A673 (cell line): ENCODE data around the gene FGF6. TPM values are rescaled to one million over a fixed set of nuclear protein-coding genes. Genes with fewer than 3 reads are reported as not detected.

Source experiments
- BruUV-seq: library from RNA; stranded (reverse); fragments of 400-500 nt; replicated peaks from 2 replicates; lab custom pipeline; 2021; lab: Mats Ljungman, UMichigan
- CTCF ChIA-PET: fragments of 300-600 bp; sonication (Branson Sonifier 250); formaldehyde crosslinking; loops from one replicate; lab custom pipeline; 2022; ENCODE audit warnings: antibody characterized with exemption; lab: Charles Lee
- POLR2A ChIA-PET: fragments of 300-600 bp; sonication (Branson Sonifier 250); formaldehyde crosslinking; loops from one replicate; lab custom pipeline; 2022; ENCODE audit warnings: antibody characterized with exemption; ENCODE audit not compliant: low non-redundant PET; lab: Charles Lee
- DNase-seq: peaks from one replicate; pipeline ENCODE4 v3.0.0-alpha.2; 2015; ENCODE audit warnings: low spot score
- H3K27ac ChIP-seq: fragments of 200-600 bp; sonication (generic); 2 replicates; pipeline ENCODE4 v1.5.1; 2016; ENCODE audit warnings: mixed run types, low read depth, mild to moderate bottlenecking, mixed read lengths, antibody characterized with exemption, low read length; ENCODE audit not compliant: poor library complexity, severe bottlenecking
- H3K27me3 ChIP-seq: fragments of 200-600 bp; sonication (generic); replicated peaks from 2 replicates; pipeline ENCODE4 v1.6.1; 2017; ENCODE audit warnings: mixed run types, low read depth, mild to moderate bottlenecking, mixed read lengths, antibody characterized with exemption, low read length; ENCODE audit not compliant: insufficient read depth, poor library complexity
- H3K36me3 ChIP-seq: fragments of 200-600 bp; sonication (generic); 2 replicates; pipeline ENCODE4 v1.6.1; 2016; ENCODE audit warnings: mixed run types, mild to moderate bottlenecking, mixed read lengths, antibody characterized with exemption, low read length; ENCODE audit not compliant: insufficient read depth, poor library complexity, severe bottlenecking
- H3K4me1 ChIP-seq: fragments of 200-600 bp; sonication (generic); 2 replicates; pipeline ENCODE4 v1.6.1; 2017; ENCODE audit warnings: mixed run types, mild to moderate bottlenecking, mixed read lengths, antibody characterized with exemption, low read length; ENCODE audit not compliant: insufficient read depth, poor library complexity, severe bottlenecking
- H3K4me3 ChIP-seq: fragments of 200-600 bp; sonication (generic); 2 replicates; pipeline ENCODE4 v1.5.1; 2016; ENCODE audit warnings: low read depth, mixed run types, mild to moderate bottlenecking, mixed read lengths, low read length; ENCODE audit not compliant: poor library complexity, severe bottlenecking
- H3K9me3 ChIP-seq: fragments of 200-600 bp; sonication (generic); 2 replicates; pipeline ENCODE4 v1.6.1; 2016; ENCODE audit warnings: mixed run types, low read depth, mild to moderate bottlenecking, mixed read lengths, antibody characterized with exemption, low read length; ENCODE audit not compliant: poor library complexity, severe bottlenecking
- EZH2 ChIP-seq: fragments of 200-600 bp; sonication (generic); IDR thresholded peaks from 2 replicates; pipeline ENCODE4 v1.6.1; 2017; ENCODE audit warnings: borderline replicate concordance, low read depth, mild to moderate bottlenecking, mixed read lengths, antibody characterized with exemption, low read length; ENCODE audit not compliant: poor library complexity, severe bottlenecking
- intact Hi-C: fragments of 100-400 bp; cut with micrococcal nuclease; formaldehyde crosslinking; loops from one replicate; pipeline ENCODE4 v1.10.0; 2022; ENCODE audit not compliant: unreplicated experiment
- total RNA-seq: library from RNA; stranded (reverse); gene quantifications from 2 replicates; pipeline ENCODE4 v1.2.3, GENCODE V29; 2021
- TF ChIP-seq, protein P1 (sequence below): fragments of 300-800, 200-600 bp; sonication (generic); conservative IDR thresholded peaks from 2 replicates; pipeline ENCODE4 v1.5.1; 2017; ENCODE audit warnings: low read depth, mild to moderate bottlenecking, antibody characterized with exemption, low read length, moderate library complexity, mixed read lengths

Gene FGF6
- total RNA-seq, 1 experiment from 2014 or later, result not detected

DNA sequence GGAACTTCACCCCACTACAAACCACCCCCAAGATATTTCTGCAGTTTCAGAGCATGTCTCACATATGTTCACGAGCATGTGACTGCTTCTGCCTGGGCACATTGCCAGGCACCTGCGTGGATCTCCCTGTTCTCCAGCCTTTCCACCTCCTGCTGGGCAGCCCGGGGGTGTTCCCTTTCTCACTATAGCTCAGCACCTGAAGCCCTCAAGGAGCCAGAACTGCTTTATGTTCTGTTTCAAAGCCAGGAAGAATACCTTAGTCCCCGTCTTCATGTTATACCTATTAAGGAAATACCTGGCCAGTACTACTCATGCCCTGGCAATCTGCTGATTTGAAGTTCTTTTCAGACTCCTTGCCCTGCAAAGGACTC is 4.2 kb upstream of the FGF6 start:
- Histone ChIP-seq H3K9me3 (no peaks in the 10 kb centered on the region), H3K27me3 (no peaks in the 10 kb centered on the region), H3K4me3 (no peak overlapping the region), H3K4me1 (peaks cover 18% of the 10 kb centered on the region), H3K27ac (peak overlapping the region; percentile 21), H3K36me3 (no peaks in the 10 kb centered on the region)
- POLR2A ChIA-PET, result no interaction called here
- peak; percentile 40 for DNase-seq
- intact Hi-C loops, result no loop called here
- CTCF ChIA-PET, result no interaction called here
- no peak for TF ChIP-seq EZH2
- TF ChIP-seq, protein P1, sequence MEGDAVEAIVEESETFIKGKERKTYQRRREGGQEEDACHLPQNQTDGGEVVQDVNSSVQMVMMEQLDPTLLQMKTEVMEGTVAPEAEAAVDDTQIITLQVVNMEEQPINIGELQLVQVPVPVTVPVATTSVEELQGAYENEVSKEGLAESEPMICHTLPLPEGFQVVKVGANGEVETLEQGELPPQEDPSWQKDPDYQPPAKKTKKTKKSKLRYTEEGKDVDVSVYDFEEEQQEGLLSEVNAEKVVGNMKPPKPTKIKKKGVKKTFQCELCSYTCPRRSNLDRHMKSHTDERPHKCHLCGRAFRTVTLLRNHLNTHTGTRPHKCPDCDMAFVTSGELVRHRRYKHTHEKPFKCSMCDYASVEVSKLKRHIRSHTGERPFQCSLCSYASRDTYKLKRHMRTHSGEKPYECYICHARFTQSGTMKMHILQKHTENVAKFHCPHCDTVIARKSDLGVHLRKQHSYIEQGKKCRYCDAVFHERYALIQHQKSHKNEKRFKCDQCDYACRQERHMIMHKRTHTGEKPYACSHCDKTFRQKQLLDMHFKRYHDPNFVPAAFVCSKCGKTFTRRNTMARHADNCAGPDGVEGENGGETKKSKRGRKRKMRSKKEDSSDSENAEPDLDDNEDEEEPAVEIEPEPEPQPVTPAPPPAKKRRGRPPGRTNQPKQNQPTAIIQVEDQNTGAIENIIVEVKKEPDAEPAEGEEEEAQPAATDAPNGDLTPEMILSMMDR, result no peak
- BruUV-seq, result no TSS peak

DNA sequence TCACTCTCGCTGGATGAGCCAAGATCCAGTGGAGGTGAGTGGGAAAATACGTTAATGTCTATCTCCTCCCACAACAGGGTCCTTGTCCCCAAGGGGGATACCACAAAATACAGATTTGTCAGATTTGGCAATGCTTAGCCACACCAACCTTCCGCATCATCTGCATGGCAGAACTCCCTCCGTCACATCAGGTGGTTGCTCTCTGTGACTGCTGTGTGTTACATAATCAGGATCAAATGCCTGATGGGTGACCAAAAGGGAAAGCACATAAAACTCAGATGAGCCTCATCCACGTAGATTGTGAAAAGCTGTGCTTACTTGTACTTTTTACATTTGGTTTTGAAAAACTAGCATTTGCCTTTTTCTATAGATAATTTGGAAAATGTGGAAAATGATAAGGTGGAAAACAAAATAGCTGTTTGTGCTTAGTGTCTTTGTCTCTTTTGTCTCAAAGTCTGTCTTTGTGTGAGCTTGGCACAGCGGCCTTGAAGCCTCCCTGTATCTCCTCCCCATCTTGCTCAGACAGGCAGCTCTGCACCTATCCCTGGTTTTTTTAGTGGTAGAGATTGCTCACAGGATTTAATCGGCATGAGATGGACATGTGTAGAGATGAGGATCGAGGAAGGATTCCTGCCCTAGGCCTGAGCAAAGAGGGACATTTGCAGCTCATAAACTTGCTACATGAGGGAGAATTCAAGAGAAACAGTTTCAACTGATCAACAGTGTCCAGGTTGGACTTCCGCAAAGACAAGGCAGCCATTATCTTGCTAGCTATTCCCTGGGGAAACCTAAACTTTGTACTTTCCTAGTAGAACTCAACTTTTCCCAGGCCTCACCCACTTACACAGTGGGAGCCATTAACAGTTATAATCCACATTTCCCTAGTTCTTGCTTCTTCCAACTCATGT is 3.6 kb upstream of the FGF6 start:
- Histone ChIP-seq H3K9me3 (no peaks in the 10 kb centered on the region), H3K4me3 (no peak overlapping the region), H3K36me3 (no peaks in the 10 kb centered on the region), H3K4me1 (peaks cover 18% of the 10 kb centered on the region), H3K27me3 (no peaks in the 10 kb centered on the region), H3K27ac (no peak overlapping the region)
- CTCF ChIA-PET, result no interaction called here
- TF ChIP-seq EZH2, result no peak
- POLR2A ChIA-PET, result no interaction called here
- intact Hi-C loops, result no loop called here
- no peak for DNase-seq
- BruUV-seq, result no TSS peak

DNA sequence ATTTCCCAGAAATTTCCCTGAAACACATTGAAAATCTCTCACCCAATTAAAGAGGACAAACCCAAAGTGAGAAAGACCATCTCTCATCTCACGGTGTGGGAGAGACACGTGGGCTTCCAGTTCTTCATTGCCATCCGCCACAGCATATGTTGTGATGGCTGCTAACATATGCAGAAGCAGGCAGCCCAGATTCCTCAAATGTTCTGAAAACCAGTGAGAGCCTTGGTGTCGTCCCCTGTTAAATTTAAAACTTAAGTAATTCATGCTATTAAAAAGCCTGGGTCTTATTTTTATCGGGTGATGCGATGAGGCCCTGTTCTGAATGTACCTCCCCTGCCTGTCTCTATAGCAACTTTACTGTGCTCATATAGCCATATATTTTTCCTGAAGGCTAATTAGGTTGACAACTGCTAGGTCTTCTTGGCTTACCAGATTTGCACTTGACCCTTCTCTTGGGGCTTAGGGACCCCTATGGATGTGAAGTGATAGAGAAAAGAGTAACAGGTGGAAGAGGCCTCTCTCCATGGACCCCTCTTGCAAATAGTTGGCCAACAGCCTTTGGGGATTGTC is 2.8 kb upstream of the FGF6 start:
- no peak for DNase-seq
- no peak for TF ChIP-seq EZH2
- TF ChIP-seq, protein P1, result no peak
- no TSS peak for BruUV-seq

More for the DNA sequence above, 2.8 kb upstream of the FGF6 start:
- peaks cover 18% of the 10 kb centered on the region for H3K4me1 ChIP-seq
- no peaks in the 10 kb centered on the region for H3K27me3 ChIP-seq
- H3K4me3 ChIP-seq, result no peak overlapping the region
- POLR2A ChIA-PET, result no interaction called here
- CTCF ChIA-PET, result no interaction called here
- intact Hi-C loops, result no loop called here
- no peaks in the 10 kb centered on the region for H3K9me3 ChIP-seq
- H3K36me3 ChIP-seq, result no peaks in the 10 kb centered on the region
- H3K27ac ChIP-seq, result no peak overlapping the region
